GM12872 (cell line): ENCODE results near the gene MSI2.

Source experiments
- CTCF ChIP-seq: IDR thresholded peaks from 3 replicates; pipeline ENCODE4 v1.5.1; 2011; ENCODE audit warnings: low read depth, mild to moderate bottlenecking, low read length, moderate library complexity; ENCODE audit not compliant: insufficient read depth

Gene MSI2

GRCh38 chr17:57527221-57528057 lies 271.1 kb downstream of the MSI2 start:
- TF ChIP-seq CTCF: no peak

GRCh38 chr17:57528058-57528451 lies 271.7 kb downstream of the MSI2 start:
- TF ChIP-seq CTCF: no peak

GRCh38 chr17:57530026-57530425 lies 273.7 kb downstream of the MSI2 start:
- no peak for TF ChIP-seq CTCF

- no peak for TF ChIP-seq CTCF
Observed at GRCh38 chr17:57530508-57530907, 274.2 kb downstream of the MSI2 start.

GRCh38 chr17:57531078-57531477 lies 274.8 kb downstream of the MSI2 start:
- TF ChIP-seq CTCF: no peak

- no peak for TF ChIP-seq CTCF
Observed at GRCh38 chr17:57531648-57532504, 275.6 kb downstream of the MSI2 start.

- no peak for TF ChIP-seq CTCF
Observed at GRCh38 chr17:57532556-57532955, 276.2 kb downstream of the MSI2 start.
